Stomach (tissue), 4 donors: ENCODE results near the gene RGS6.

Source experiments
- POLR2A ChIP-seq, 4 donors: fragments of 450-650 bp; IDR thresholded peaks; one replicate each; pipeline ENCODE4 v1.6.1; 2016; ENCODE audit warnings: antibody characterized with exemption in 4 of 4, control low read depth in 2 of 4, mild to moderate bottlenecking in 1 of 4, moderate library complexity in 1 of 4
- TF ChIP-seq, protein P1 (sequence below), 7 experiments: fragments of 450-650 bp in 4 of 7; fragments of 200-600 bp in 3 of 7; sonication (generic) in 3 of 7; IDR thresholded peaks; one replicate each; pipeline ENCODE4 v1.5.1; 2016 to 2019; ENCODE audit warnings: antibody characterized with exemption in 7 of 7, control low read depth in 2 of 7, mild to moderate bottlenecking in 1 of 7

GRCh38 chr14:71885301-71885700 is 46.9 kb upstream of the RGS6 start:
- TF ChIP-seq POLR2A (IDR thresholded peaks at IDR 0.05), result no peak
- TF ChIP-seq, protein P1, sequence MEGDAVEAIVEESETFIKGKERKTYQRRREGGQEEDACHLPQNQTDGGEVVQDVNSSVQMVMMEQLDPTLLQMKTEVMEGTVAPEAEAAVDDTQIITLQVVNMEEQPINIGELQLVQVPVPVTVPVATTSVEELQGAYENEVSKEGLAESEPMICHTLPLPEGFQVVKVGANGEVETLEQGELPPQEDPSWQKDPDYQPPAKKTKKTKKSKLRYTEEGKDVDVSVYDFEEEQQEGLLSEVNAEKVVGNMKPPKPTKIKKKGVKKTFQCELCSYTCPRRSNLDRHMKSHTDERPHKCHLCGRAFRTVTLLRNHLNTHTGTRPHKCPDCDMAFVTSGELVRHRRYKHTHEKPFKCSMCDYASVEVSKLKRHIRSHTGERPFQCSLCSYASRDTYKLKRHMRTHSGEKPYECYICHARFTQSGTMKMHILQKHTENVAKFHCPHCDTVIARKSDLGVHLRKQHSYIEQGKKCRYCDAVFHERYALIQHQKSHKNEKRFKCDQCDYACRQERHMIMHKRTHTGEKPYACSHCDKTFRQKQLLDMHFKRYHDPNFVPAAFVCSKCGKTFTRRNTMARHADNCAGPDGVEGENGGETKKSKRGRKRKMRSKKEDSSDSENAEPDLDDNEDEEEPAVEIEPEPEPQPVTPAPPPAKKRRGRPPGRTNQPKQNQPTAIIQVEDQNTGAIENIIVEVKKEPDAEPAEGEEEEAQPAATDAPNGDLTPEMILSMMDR (IDR thresholded peaks at IDR 0.05), result no peak
